ENCODE measurements around the gene PAF1.

The PAF1 gene
- long read RNA-seq, transcript PAF1-201 (14 exons, 2,066 nt): major isoform, 208 of 230 reads
- long read RNA-seq, partial matches to known transcripts: 4 of 230 reads
- long read RNA-seq, other reads (novel, unspliced or antisense): 18 of 230 reads

GRCh38 chr19:39390751-39391437 lies at the start of gene PAF1, which contains the start of gene MED29:
TSS of gene PAF1 (minus strand) at chr19:39391106. CDS start at chr19:39390864, 242 bp downstream.
TSS of gene MED29 (plus strand) at chr19:39391378. CDS start at chr19:39391423, 45 bp downstream.
- peak within 1 kb of the TSS; percentile 99 for H3K27ac ChIP-seq (replicated peaks)
- peak within 1 kb of the TSS; percentile 84 for H3K4me3 ChIP-seq (replicated peaks; ENCODE audit: insufficient read depth, low read length)
- DNase-seq (ENCODE audit: low read depth in 1 of 2, low spot score in 1 of 2): peak; percentile 99 to 100
- no peaks in the 10 kb centered on the region for H3K27me3 ChIP-seq (ENCODE audit: insufficient read depth, poor library complexity, severe bottlenecking)
- TF ChIP-seq GABPA (IDR thresholded peaks at IDR 0.05; ENCODE audit: low read depth) (peak; percentile 80), SPI1 (IDR thresholded peaks at IDR 0.05; ENCODE audit: borderline replicate concordance, low read depth) (no peak; the same call in 1 of the 2 replicates), CTCF (IDR thresholded peaks at IDR 0.05; ENCODE audit: insufficient read depth, low read length) (no peak), POLR2AphosphoS5 (IDR thresholded peaks at IDR 0.05; ENCODE audit: low read depth) (peak; percentile 87), REST (IDR thresholded peaks at IDR 0.05; ENCODE audit: insufficient replicate concordance, low read depth) (no peak)

GRCh38 chr19:39438270-39438934 lies 47.5 kb upstream of the PAF1 start:
- no peak for DNase-seq (ENCODE audit: low read depth in 1 of 2, low spot score in 1 of 2)
- Histone ChIP-seq H3K27me3 (ENCODE audit: insufficient read depth, poor library complexity, severe bottlenecking) (no peaks in the 10 kb centered on the region), H3K27ac (replicated peaks) (no peak overlapping the region), H3K4me3 (replicated peaks; ENCODE audit: insufficient read depth, low read length) (no peak overlapping the region)
- TF ChIP-seq CTCF (IDR thresholded peaks at IDR 0.05; ENCODE audit: insufficient read depth, low read length) (no peak), POLR2AphosphoS5 (IDR thresholded peaks at IDR 0.05; ENCODE audit: low read depth) (no peak), SPI1 (IDR thresholded peaks at IDR 0.05; ENCODE audit: borderline replicate concordance, low read depth) (no peak), GABPA (IDR thresholded peaks at IDR 0.05; ENCODE audit: low read depth) (no peak), REST (IDR thresholded peaks at IDR 0.05; ENCODE audit: insufficient replicate concordance, low read depth) (no peak)

GRCh38 chr19:39436350-39436716 lies 45.4 kb upstream of the PAF1 start:
- Histone ChIP-seq H3K27me3 (ENCODE audit: insufficient read depth, poor library complexity, severe bottlenecking) (no peaks in the 10 kb centered on the region), H3K4me3 (replicated peaks; ENCODE audit: insufficient read depth, low read length) (peak overlapping the region; percentile 46), H3K27ac (replicated peaks) (peak overlapping the region; percentile 88)
- TF ChIP-seq CTCF (IDR thresholded peaks at IDR 0.05; ENCODE audit: insufficient read depth, low read length) (no peak), SPI1 (IDR thresholded peaks at IDR 0.05; ENCODE audit: borderline replicate concordance, low read depth) (no peak), GABPA (IDR thresholded peaks at IDR 0.05; ENCODE audit: low read depth) (no peak), REST (IDR thresholded peaks at IDR 0.05; ENCODE audit: insufficient replicate concordance, low read depth) (no peak), POLR2AphosphoS5 (IDR thresholded peaks at IDR 0.05; ENCODE audit: low read depth) (no peak)
- no peak for DNase-seq (ENCODE audit: low read depth in 1 of 2, low spot score in 1 of 2)

Measured in HL-60 (cell line).